ENCODE measurements around the gene GRAMD2A.

GRAMD2A gene

GRCh38 chr15:72130272-72130671 lies 67.3 kb downstream of the GRAMD2A start:
- DNase-seq = no peak

GRCh38 chr15:72128359-72128758 lies 69.2 kb downstream of the GRAMD2A start:
- DNase-seq = no peak

GRCh38 chr15:72127724-72128322 lies 69.8 kb downstream of the GRAMD2A start:
- no peak for DNase-seq

GRCh38 chr15:72124218-72124617 lies 73.4 kb downstream of the GRAMD2A start:
- no peak for DNase-seq

GRCh38 chr15:72118017-72118978 lies 79.3 kb downstream of the GRAMD2A start, which contains the start of the genes MYO9A and SENP8:
Gene MYO9A (minus strand): TSS chr15:72118150. CDS start chr15:72046563, 71,587 bp downstream.
Gene SENP8 (plus strand): TSS chr15:72118403. CDS start chr15:72139624, 21,221 bp downstream.
- peak; percentile 82 for DNase-seq

- no peak for DNase-seq
These were observed 80.0 kb downstream of the GRAMD2A start for GRCh38 chr15:72117486-72118016.

- DNase-seq = no peak
These were observed 80.7 kb downstream of the GRAMD2A start for GRCh38 chr15:72116731-72117485.

GRCh38 chr15:72113347-72114031 lies 84.1 kb downstream of the GRAMD2A start:
- no peak for DNase-seq

- no peak for DNase-seq
These were observed 84.8 kb downstream of the GRAMD2A start for GRCh38 chr15:72112805-72113204.

GRCh38 chr15:72112116-72112515 lies 85.5 kb downstream of the GRAMD2A start:
- DNase-seq = no peak

- no peak for DNase-seq
These were observed 87.2 kb downstream of the GRAMD2A start for GRCh38 chr15:72110355-72110754.

Measured in NCI-H1436 treated with DMSO at 0.1 percent for 48 hours (cell line).